ENCODE data around the gene PCNX4.

The PCNX4 gene

GRCh38 chr14:60106339-60106738 lies 14.6 kb downstream of the PCNX4 start:
- no peak for DNase-seq

- DNase-seq = no peak
Observed at GRCh38 chr14:60107477-60107876, 15.8 kb downstream of the PCNX4 start.

- DNase-seq = no peak
Observed at GRCh38 chr14:60111732-60112131, 20.0 kb downstream of the PCNX4 start.

GRCh38 chr14:60114881-60115280 lies 23.2 kb downstream of the PCNX4 start:
- DNase-seq = no peak

GRCh38 chr14:60116181-60116580 lies 24.5 kb downstream of the PCNX4 start:
- DNase-seq = no peak

- no peak for DNase-seq
Observed at GRCh38 chr14:60125918-60126317, 34.2 kb downstream of the PCNX4 start.

- no peak for DNase-seq
Observed at GRCh38 chr14:60133487-60133886, 41.8 kb downstream of the PCNX4 start.

- DNase-seq = no peak
Observed at GRCh38 chr14:60134702-60135101, 43.0 kb downstream of the PCNX4 start.

- peak; percentile 51 for DNase-seq
Observed at GRCh38 chr14:60151715-60152114, 60.0 kb downstream of the PCNX4 start.

GRCh38 chr14:60153991-60154390 lies 62.3 kb downstream of the PCNX4 start:
- no peak for DNase-seq

- no peak for DNase-seq
Observed at GRCh38 chr14:60154671-60155070, 62.9 kb downstream of the PCNX4 start.

- no peak for DNase-seq
Observed at GRCh38 chr14:60160422-60160821, 68.7 kb downstream of the PCNX4 start.

GRCh38 chr14:60161196-60162107 lies 69.7 kb downstream of the PCNX4 start:
- DNase-seq = peak; percentile 69

GRCh38 chr14:60163693-60164092 lies 72.0 kb downstream of the PCNX4 start:
- no peak for DNase-seq

GRCh38 chr14:60164404-60164711 lies 72.6 kb downstream of the PCNX4 start:
- no peak for DNase-seq

- DNase-seq = peak; percentile 72
Observed at GRCh38 chr14:60164712-60165546, 73.2 kb downstream of the PCNX4 start, which contains the start of gene DHRS7. Gene DHRS7, minus strand, starts transcription at chr14:60165398. Its CDS starts 89 bp downstream, at chr14:60165309.

GRCh38 chr14:60165547-60165876 lies 73.8 kb downstream of the PCNX4 start:
- no peak for DNase-seq

GRCh38 chr14:60166142-60166541 lies 74.4 kb downstream of the PCNX4 start:
- DNase-seq = no peak

- DNase-seq = no peak
Observed at GRCh38 chr14:60169722-60170121, 78.0 kb downstream of the PCNX4 start.

- no peak for DNase-seq
Observed at GRCh38 chr14:60170948-60171347, 79.2 kb downstream of the PCNX4 start.

GRCh38 chr14:60171690-60172089 lies 80.0 kb downstream of the PCNX4 start:
- no peak for DNase-seq

- no peak for DNase-seq
Observed at GRCh38 chr14:60174352-60175254, 82.9 kb downstream of the PCNX4 start.
